OCI-LY1 (cell line): Measurements from ENCODE around the gene IVL.

Source experiments
- H2AFZ ChIP-seq: fragments of 200-600 bp; sonication (generic), shearing (Covaris generic); 2 replicates; pipeline ENCODE4 v1.6.0; 2014; ENCODE audit warnings: antibody characterized with exemption, mild to moderate bottlenecking, low read length
- H3F3A ChIP-seq: fragments of 200-600 bp; sonication (generic), shearing (Covaris generic); 2 replicates; pipeline ENCODE4 v1.6.0; 2014; ENCODE audit warnings: mild to moderate bottlenecking, antibody characterized with exemption, low read length, moderate library complexity; ENCODE audit not compliant: insufficient read depth
- H3K27ac ChIP-seq: fragments of 200-600 bp; sonication (generic); 2 replicates; pipeline ENCODE4 v1.5.1; 2014; ENCODE audit warnings: low read length, mixed run types, mild to moderate bottlenecking, low read depth; ENCODE audit not compliant: poor library complexity, severe bottlenecking
- H3K27me3 ChIP-seq: fragments of 200-600 bp; sonication (generic); 2 replicates; pipeline ENCODE4 v1.6.0; 2014; ENCODE audit warnings: antibody characterized with exemption, mild to moderate bottlenecking, low read length, moderate library complexity; ENCODE audit not compliant: insufficient read depth
- H3K36me3 ChIP-seq: fragments of 200-600 bp; sonication (generic); 2 replicates; pipeline ENCODE4 v1.6.1; 2014; ENCODE audit warnings: mild to moderate bottlenecking, antibody characterized with exemption, low read length, moderate library complexity, mixed read lengths; ENCODE audit not compliant: insufficient read depth
- H3K4me1 ChIP-seq: fragments of 200-600 bp; sonication (generic); 2 replicates; pipeline ENCODE4 v1.5.1; 2014; ENCODE audit warnings: mild to moderate bottlenecking, low read length, moderate library complexity; ENCODE audit not compliant: insufficient read depth, severe bottlenecking
- H3K4me2 ChIP-seq: fragments of 200-600 bp; sonication (generic), shearing (Covaris generic); 2 replicates; pipeline ENCODE4 v1.6.1; 2014; ENCODE audit warnings: low read length
- H3K4me3 ChIP-seq: fragments of 200-600 bp; sonication (generic); 2 replicates; pipeline ENCODE4 v1.5.1; 2014; ENCODE audit warnings: low read length, low read depth, mild to moderate bottlenecking, mixed read lengths; ENCODE audit not compliant: poor library complexity, severe bottlenecking
- H3K79me2 ChIP-seq: fragments of 200-600 bp; shearing (Covaris generic); 2 replicates; pipeline ENCODE4 v1.6.1; 2016; ENCODE audit warnings: mixed run types, low read length, mixed read lengths; ENCODE audit not compliant: insufficient read depth
- H3K9ac ChIP-seq: fragments of 200-600 bp; sonication (generic), shearing (Covaris generic); 2 replicates; pipeline ENCODE4 v1.6.1; 2014; ENCODE audit warnings: mild to moderate bottlenecking, low read length, mixed read lengths
- H3K9me2 ChIP-seq: fragments of 200-600 bp; sonication (generic), shearing (Covaris generic); 2 replicates; pipeline ENCODE4 v1.6.1; 2014; ENCODE audit warnings: low read depth, mild to moderate bottlenecking, low read length, mixed read lengths
- H3K9me3 ChIP-seq: fragments of 200-600 bp; shearing (Covaris generic); 2 replicates; pipeline ENCODE4 v1.6.1; 2014; ENCODE audit warnings: low read length, mixed read lengths
- H4K20me1 ChIP-seq: fragments of 200-600 bp; sonication (generic), shearing (Covaris generic); 2 replicates; pipeline ENCODE4 v1.6.0; 2016; ENCODE audit warnings: mild to moderate bottlenecking, low read length; ENCODE audit not compliant: insufficient read depth
- EZH2 ChIP-seq: fragments of 200-600 bp; sonication (generic), shearing (Covaris generic); IDR thresholded peaks from 2 replicates; pipeline ENCODE4 v1.8.0; 2017; ENCODE audit warnings: borderline replicate concordance, mixed run types, mild to moderate bottlenecking, antibody characterized with exemption, low read length, moderate library complexity, mixed read lengths
- TF ChIP-seq, protein P1 (sequence below): fragments of 200-600 bp; sonication (generic), shearing (Covaris generic); IDR thresholded peaks from 2 replicates; pipeline ENCODE4 v1.5.1; 2017; ENCODE audit warnings: mild to moderate bottlenecking, antibody characterized with exemption, low read length, moderate library complexity, mixed read lengths

Gene IVL

GRCh38 chr1:152907686-152908601 lies at the start of gene IVL:
Gene IVL, plus strand, starts transcription at chr1:152908546. Its CDS starts 1,252 bp downstream, at chr1:152909798.
- Histone ChIP-seq H3K4me1 (no peaks in the 10 kb centered on the region), H3K9me3 (no peaks in the 10 kb centered on the region), H3K4me2 (no peak within 1 kb of the TSS), H3K9ac (no peak within 1 kb of the TSS), H3K79me2 (no peaks in the 10 kb centered on the region), H3K36me3 (no peaks in the 10 kb centered on the region), H3K27me3 (no peaks in the 10 kb centered on the region), H3K9me2 (no peaks in the 10 kb centered on the region), H3F3A (no peaks in the 10 kb centered on the region), H2AFZ (no peak within 1 kb of the TSS), H3K27ac (no peak within 1 kb of the TSS), H4K20me1 (no peaks in the 10 kb centered on the region), H3K4me3 (no peak within 1 kb of the TSS)
- TF ChIP-seq EZH2, result no peak
- TF ChIP-seq, protein P1, sequence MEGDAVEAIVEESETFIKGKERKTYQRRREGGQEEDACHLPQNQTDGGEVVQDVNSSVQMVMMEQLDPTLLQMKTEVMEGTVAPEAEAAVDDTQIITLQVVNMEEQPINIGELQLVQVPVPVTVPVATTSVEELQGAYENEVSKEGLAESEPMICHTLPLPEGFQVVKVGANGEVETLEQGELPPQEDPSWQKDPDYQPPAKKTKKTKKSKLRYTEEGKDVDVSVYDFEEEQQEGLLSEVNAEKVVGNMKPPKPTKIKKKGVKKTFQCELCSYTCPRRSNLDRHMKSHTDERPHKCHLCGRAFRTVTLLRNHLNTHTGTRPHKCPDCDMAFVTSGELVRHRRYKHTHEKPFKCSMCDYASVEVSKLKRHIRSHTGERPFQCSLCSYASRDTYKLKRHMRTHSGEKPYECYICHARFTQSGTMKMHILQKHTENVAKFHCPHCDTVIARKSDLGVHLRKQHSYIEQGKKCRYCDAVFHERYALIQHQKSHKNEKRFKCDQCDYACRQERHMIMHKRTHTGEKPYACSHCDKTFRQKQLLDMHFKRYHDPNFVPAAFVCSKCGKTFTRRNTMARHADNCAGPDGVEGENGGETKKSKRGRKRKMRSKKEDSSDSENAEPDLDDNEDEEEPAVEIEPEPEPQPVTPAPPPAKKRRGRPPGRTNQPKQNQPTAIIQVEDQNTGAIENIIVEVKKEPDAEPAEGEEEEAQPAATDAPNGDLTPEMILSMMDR, result no peak

- no peaks in the 10 kb centered on the region for H3K79me2 ChIP-seq
- H3K36me3 ChIP-seq, result no peaks in the 10 kb centered on the region
- H4K20me1 ChIP-seq, result no peaks in the 10 kb centered on the region
- H3F3A ChIP-seq, result no peaks in the 10 kb centered on the region
- TF ChIP-seq, protein P1, result no peak
- no peak for TF ChIP-seq EZH2
- H3K4me1 ChIP-seq, result no peaks in the 10 kb centered on the region
- H2AFZ ChIP-seq, result no peak within 1 kb of the TSS
- no peak within 1 kb of the TSS for H3K27ac ChIP-seq
- H3K4me2 ChIP-seq, result no peak within 1 kb of the TSS
- H3K9ac ChIP-seq, result no peak within 1 kb of the TSS
- H3K9me3 ChIP-seq, result no peaks in the 10 kb centered on the region
- no peak within 1 kb of the TSS for H3K4me3 ChIP-seq
- no peaks in the 10 kb centered on the region for H3K27me3 ChIP-seq
- no peaks in the 10 kb centered on the region for H3K9me2 ChIP-seq
These were observed 48.6 kb upstream of the IVL start, which contains the start of gene LCE7A for GRCh38 chr1:152859696-152860095. Gene LCE7A, plus strand, starts transcription at chr1:152859996. Its CDS starts 702 bp downstream, at chr1:152860698.

- H3K9ac ChIP-seq, result no peak overlapping the region
- TF ChIP-seq, protein P1, result no peak
- no peak for TF ChIP-seq EZH2
- H3K9me3 ChIP-seq, result no peaks in the 10 kb centered on the region
These were observed 48.2 kb upstream of the IVL start for GRCh38 chr1:152860129-152860528.

More at GRCh38 chr1:152860129-152860528, 48.2 kb upstream of the IVL start:
- Histone ChIP-seq H3K27ac (no peak overlapping the region), H3K79me2 (no peaks in the 10 kb centered on the region), H3K27me3 (no peaks in the 10 kb centered on the region), H4K20me1 (no peaks in the 10 kb centered on the region), H3K9me2 (no peaks in the 10 kb centered on the region), H3K4me3 (no peak overlapping the region), H3K4me1 (no peaks in the 10 kb centered on the region), H3K4me2 (no peak overlapping the region), H2AFZ (no peak overlapping the region), H3K36me3 (no peaks in the 10 kb centered on the region), H3F3A (no peaks in the 10 kb centered on the region)
